Testis (tissue), 2 donors: Measurements from ENCODE around the gene KCNAB1.

Experiments
- CTCF ChIP-seq, 3 experiments: fragments of 450-650 bp in 2 of 3; fragments of 200-600 bp in 1 of 3; sonication (generic) in 1 of 3; IDR thresholded peaks; one replicate each; pipeline ENCODE4 v1.5.1; 2016 to 2019; ENCODE audit warnings: antibody characterized with exemption in 3 of 3, mild to moderate bottlenecking in 2 of 3, moderate library complexity in 1 of 3
- POLR2A ChIP-seq: fragments of 450-650 bp; IDR thresholded peaks from one replicate; pipeline ENCODE4 v1.6.1; 2017; ENCODE audit warnings: antibody characterized with exemption, mild to moderate bottlenecking, moderate library complexity

GRCh38 chr3:156379327-156379726, 258.9 kb downstream of the KCNAB1 start:
- TF ChIP-seq POLR2A (no peak), CTCF (IDR thresholded peaks at IDR 0.05) (no peak)
